Ureter (tissue), 1 donor: ENCODE data around the gene UBE2D2. TPM values are rescaled to one million over a fixed set of nuclear protein-coding genes. Genes with fewer than 3 reads are reported as not detected.
A peak's percentile ranks its signal among the peaks of the same experiment; 100 is the strongest.

Source experiments
- DNase-seq: peaks from one replicate; pipeline ENCODE4 v3.0.0-alpha.2; 2020; ENCODE audit warnings: low spot score
- total RNA-seq: library from RNA; stranded (reverse); gene quantifications from one replicate; pipeline ENCODE4 v1.2.4, GENCODE V29; 2023
- donor health status: DM: yes; HTN: yes; CAD: no.

The UBE2D2 gene
- total RNA-seq, 1 donor from 2014 or later, result 180 TPM

DNA sequence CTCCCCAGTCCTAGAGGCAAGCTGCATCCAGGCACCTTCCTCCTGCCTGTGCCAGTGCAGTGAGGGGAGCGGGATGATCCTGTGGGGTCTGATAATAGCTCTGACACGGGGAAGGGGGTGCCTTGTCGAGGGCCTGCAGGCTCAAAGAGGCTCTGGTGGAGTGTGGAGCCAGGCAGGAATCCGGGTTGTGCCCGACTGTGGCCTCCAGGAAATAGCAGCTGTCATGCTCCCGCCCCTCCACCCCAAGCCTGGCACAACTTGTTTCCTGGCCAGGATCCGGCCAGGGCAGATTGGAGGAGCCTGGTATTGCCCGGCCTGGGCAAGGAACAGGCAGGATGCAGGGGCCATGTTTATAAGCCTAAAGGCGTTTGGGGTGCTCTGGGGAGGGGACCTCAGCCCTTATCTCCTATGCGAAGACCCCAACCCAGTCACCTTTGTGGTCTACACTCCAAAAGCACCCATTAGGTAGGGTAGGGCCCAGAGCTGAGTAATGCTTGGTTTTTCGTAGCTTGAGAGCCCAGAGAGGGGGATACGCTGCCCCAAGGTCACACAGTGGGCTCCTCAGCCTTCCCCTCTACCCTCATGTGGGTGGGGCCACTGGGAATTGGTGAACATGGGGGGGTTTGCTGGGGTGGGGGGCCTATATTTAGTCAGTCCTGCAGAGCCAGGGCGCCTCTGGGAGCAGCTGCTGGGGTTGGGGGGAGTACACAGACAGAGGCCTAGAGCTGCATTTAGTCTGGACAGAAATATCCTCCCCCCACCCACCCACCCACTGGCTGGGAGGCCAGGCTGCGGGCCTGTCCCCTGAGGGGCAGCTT, 99.2 kb downstream of the UBE2D2 start:
- peak; percentile 92 for DNase-seq

DNA sequence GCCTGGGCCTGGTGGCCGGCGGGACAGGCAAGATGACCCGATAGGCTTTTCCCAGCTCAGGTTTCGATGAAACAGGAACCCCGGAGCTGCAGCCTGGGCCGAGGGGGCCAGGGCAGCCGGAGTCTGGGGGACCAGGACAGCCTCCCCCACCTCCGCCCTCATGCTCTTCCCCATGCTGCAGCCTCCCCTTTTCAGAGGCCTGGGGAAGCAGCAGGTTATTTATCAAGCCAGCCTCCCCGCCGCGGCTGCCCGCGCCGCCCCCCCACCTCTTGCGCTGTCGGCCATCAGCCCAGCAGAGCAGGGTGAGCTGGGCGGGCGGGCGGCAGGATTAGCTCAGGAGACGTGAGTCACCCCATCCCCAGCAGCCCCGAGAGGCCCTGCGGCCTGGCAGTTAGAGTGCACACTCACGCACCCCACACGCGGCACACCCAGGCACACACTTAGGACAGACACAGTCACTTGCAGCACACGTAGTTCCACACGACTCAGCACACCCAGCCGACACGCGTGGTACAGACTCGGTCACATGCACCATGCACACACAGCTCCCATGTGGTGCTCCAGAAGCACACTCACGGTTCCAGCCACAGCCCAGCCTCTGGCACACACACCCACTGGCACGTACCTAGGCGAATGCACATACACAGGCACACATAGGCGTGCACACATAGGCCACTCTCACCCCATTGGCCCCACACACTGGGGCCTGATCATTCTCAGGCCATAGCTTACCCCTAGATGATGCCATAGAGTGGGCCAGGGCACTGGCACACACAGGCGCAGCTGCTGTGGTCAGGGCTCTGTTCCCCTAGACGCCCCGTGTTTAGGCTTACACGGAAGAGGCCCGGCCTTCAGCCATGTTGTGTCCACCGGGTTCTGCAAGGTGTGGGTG, 100.0 kb downstream of the UBE2D2 start:
- DNase-seq, result peak; percentile 89

DNA sequence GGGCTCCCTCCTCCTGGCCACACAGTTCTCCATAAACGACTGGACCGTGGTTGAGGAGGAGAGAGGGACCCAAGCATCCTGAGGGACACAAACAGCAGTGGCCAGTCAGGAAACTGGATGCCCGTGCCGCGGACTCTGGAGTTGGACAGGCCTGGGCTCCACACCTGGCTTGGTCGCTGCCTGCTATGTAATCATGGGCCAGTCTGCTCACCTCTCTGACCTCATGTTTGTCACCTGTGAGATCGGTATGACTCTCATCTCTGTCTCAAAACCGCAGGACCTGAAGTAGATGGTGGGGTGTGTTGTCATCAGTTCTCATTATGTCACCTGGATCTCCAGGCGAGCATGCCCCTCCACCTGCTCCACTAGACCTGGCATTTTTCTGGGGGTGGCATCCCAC, 101.5 kb downstream of the UBE2D2 start:
- no peak for DNase-seq

DNA sequence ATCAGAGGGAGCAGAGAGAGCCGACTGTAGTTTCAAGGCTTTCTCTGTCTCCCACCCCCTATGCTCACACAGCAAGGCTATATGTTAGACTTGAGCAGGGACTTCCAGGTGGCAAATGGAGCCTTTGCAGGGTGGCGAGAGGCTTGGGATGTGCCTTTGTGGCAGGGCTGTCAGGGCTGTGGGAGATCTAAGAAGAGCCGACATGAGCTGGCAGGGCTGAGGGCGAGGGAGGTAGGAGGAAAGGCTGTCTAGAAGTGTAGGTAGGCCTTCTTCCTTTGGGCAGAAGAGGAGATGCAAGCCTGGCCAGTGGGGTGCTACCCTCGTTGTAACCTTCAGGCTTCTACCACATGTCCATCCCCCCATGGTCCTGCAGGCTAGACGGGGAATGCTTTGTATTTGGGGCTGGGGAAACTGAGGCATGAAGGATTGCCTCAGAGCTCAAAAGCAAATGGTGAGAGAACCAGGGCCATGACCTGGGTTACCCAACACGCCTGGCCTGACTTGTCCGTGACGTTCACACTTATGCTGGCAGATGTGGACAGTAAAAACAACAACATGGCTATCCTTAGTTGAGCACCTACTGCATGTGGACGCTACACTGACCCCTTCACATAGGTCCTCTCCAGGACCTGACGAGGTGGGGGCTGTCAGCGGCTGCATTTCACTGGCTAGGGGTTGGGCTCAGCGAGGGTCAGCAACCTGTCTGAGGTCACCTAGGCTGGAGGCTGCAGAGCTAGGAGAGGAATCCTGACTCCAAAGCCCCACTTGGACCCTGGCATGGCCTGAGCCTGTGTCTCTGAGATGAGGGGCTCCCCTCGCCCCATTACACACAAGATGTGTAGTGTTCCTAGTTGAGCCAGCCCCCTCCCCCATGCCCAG, 102.3 kb downstream of the UBE2D2 start:
- no peak for DNase-seq

DNA sequence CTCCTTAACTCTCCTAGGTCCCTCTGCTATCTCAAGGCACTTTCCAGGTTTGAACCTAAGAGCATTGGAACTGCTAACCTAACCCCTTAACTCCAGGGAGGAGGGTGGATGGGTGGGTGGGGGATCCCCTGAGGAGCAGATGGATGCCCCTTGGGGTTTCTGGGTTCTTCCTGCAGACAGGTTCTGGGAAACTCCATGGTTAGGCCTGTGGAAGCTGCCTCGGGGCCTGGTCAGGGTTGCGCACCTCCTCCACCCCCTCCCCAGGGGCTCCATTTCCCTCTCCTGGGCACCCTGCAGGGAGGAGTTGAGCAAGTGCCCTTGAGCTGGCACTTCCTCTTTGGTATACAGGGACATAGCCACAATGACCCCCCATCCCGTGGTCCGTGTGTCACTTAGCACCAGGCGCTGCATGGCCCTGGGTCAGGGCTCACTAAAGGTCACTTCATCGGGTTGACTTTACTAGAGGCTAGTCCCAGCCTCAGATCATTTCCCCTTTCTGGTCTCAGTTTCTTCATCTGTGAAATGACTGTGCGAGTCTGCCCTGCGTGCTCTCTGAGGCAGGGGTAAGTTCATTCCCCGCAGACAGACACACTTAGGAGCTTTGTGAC, 103.1 kb downstream of the UBE2D2 start:
- DNase-seq, result no peak

DNA sequence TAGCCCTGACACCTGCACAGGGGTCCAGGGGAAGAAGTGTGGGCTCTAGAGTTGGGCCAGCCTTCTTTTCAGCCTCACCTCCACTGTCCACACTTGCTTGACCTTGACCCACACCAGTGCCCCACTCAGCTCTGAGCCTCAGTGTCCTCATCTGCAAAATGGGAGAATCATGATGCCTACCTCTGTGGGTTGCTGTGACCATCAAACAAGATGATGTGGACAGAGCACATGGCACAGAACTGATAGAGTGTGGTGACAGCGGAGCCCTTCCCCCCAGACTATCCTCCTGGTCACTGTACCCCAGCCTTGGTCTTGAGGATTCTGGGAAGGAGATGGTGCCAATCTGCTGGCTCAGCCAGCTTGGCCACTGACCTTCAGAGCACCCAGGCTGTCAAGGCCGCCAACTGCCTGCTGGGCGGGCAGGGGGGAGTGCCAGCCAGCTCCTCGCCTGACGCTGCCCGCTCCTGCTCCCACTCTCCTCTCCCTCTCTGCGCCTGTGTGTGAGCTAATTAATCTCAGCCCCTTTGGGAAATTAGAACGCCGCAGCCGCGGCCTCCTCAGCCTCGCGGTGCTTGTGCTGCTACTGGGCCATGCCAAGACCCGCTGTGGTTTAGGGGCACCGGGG, 103.7 kb downstream of the UBE2D2 start:
- no peak for DNase-seq

DNA sequence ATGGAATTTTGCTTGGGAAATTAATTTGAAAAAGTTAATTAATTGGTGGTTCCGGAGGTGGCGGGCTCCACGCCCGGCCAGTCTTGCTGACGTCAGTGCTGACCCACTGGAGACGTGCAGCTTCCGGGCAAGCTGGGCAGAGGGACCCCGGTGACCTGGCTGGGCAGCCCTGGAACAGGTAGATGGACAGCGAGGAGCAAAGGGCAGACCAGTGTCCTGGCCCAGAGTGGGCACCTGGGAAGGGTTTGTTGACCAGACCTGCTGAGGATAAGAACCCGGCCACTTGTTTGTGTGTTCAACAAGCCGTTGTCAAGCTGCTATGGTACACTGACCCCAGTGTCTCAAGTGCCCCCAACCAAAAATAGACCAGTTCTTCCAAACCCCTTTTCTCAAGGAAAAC, 104.5 kb downstream of the UBE2D2 start:
- DNase-seq, result no peak

DNA sequence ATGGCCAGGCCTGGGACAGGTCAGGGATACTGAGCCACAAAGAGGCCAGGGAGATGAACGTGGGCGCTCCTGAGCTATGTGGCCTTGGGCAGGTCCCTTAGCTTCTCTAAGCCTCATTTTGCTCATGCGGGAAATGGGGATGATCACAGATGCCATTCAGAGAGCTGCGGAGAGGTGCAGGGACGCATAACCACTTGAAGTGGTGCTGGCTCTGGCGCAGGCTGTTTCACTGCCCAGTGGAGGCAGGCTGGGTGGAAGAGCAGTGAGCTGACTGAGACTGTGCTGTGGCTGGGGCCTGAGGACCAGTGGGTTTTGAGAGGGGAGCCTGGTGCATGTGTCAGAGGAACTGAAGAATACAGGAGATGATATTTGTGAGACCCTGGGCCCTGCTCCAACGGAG, 105.4 kb downstream of the UBE2D2 start:
- no peak for DNase-seq

DNA sequence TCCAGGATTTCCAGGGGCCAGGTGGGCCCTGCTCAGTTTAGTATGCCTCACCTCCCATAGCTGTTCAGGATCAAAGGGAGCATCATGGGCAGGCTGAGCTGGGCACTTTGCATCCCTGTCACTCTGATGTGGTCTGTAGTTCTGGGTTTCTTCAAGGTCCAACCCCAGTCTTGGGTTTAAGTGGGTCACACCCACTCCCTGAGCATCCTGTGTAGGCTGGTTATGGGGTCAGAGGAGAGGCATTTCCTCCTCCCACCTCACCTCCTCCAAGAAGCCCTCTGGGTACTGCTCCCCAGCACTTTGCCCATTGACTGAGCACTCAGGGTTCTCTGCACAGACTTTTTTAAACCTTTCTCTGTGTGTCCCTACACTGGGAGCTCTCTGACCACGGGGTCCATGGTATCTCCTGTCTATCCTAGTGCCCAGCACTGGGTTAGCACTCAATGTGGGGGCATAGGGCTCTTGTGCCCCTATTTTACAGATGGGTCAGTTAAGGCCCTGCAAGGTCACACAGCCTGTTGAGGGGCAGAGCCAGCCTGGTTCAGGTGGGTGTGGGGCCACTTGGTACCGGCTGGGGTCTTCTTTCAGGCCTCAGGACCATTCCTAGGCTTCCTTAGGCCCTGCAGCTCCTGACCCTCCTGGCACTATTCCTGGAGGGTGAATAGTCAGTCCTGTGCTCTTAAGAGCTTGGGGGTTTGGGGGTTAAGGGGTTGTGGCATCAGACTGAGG, 106.0 kb downstream of the UBE2D2 start:
- no peak for DNase-seq

DNA sequence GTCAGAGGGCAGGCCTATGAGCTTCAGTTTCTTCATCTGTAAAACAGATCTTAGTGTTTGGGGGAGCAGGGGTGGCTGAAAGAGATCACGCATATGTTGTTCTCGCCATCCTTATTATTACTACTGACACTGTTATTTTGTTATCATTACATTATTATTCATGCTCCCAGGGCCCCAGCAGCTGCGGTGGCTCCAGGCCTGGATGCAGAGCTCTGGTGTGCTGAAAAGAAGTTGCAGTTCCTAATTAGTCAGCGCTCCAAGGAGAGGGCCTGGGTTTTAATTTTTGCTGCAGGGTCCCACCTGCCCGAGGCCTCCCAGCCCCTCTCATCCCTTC, 106.6 kb downstream of the UBE2D2 start:
- no peak for DNase-seq

DNA sequence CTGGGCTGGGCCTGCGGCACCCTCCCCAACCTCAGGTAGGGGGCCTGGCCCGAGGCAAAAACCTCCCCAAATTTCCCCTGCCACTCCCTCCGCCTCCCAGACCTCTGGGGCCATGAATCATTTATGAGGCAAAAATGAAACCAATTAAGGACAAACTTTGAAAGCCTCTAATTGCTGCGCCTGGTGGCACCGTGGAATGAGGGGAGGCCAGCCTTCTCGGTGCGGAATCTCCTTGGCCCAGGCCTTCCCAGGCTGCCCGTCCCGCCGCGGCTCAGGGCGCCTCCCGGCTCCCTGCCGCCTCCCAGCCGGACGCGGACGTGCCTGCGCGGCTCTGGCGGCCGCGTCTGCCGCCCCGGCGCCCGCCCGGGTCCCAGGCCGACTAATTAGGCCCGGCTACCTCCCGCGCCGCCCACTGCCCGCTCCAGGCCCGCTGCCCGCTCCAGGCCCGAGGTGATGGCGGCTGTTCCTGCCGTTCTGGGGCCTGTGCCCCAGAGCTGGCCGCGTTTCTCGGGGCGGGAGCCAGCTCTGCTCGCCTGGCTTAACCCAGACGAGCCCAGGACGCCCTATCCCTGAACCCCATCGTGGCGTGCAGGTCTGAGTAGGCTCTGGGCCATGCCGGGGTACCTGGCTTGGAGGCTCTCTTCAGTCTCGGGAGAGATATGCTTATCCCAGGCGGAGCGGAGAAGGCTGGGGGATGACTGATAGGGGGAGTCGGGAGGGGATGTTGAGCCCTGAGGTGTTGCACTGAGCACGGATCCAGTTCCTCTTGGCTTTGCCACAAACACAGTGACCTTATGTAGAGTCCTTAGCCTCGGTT, 107.1 kb downstream of the UBE2D2 start:
- no peak for DNase-seq

DNA sequence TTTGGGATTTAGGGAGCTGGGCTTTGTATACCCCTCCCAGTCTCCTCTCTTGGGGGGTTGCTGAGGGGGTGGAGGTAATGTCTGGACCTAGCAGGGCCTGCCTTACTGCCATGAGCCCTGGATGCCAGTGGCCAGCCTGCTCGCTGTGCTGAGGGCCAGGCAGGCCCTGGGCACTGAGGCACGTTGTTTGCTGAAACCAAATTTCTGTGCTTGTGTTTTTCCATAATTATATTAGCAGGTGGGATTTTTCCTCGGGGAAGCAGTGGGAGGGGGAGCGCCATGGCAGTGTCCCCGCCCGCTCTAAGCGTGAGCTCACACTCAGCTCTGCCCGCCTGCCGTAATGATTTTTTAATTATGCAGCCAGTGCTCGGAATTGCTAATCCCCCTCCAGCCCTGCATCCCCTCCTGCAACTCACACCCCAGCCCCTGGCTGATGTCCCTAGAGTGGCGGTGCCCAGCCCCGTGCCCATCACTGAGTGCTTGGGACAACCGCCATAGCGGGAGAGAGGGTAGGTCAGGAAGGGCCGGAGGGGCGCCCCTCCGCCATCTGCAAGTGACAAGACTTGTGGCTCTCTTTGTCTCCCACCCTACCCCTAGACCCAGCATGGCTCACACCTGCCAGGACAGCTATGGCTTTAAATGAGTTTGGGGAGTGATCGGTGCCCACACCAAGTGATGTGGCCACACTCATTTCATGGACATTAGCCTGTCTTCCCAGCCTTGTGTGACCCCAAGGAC, 108.0 kb downstream of the UBE2D2 start:
- no peak for DNase-seq

DNA sequence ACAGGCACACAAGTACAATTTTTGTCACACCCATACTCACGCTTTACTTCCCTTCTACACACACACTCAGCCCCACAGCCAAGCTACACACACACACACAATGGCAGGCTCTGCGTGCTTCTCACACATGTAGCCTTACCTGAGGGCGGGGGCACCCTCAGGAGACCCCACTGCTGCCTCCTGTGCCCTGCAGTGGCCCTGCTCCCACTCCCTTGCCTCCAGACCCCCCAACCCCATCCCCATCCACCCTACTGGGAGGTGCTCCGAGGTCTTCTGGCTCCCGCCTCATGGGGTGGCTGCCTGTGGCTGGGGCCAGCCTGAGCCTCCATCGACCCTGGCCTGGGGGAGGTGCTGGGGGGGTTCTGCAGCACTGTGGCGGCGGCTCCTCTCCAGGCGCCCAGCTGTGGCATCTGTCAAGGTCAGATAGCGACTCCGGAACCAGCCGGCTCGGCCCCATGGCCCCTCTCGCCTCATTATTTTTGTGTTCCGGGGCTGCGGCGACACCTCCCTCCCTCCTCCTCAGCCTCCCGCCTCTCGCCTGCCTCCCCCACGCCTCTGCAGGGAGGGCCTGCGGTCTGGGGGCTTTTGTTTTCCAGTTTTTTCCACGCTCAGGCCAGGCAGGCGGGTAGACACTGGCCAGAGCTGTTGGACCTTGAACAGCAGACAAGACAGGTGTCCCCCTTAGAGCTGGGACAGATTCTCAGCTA, 108.7 kb downstream of the UBE2D2 start:
- no peak for DNase-seq

DNA sequence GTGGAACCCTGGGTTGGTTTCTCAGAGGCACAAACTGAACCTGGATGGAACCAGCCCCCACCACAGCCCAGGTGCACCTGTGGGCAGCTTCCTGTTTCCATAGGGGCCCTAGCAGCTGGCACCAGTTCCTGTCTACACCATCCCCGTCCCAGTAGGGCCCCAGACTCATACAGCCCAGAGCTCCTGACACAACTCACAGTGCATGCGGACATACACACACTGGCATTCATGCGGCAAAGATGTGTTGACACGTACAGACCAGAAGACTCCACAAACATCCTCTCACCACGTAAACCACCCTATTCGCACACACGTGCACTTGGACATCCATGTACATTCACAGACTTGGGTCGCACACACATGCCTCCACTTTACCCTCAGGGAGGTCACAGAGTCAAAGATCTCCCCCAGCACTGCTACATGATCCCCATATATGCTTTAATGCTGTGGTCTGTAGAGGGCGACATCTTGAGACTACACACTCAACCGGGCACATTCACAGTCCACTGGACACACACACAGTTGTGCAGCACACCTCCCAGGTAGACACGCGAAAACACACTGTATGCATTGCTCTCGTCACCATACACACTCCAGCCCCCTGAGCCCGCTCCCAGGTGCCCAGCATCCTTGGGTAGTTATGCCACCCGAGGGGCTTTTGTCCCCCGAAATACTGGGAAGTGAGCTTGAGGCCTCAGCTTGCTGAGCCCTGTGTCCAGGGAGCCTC, 109.4 kb downstream of the UBE2D2 start:
- no peak for DNase-seq

DNA sequence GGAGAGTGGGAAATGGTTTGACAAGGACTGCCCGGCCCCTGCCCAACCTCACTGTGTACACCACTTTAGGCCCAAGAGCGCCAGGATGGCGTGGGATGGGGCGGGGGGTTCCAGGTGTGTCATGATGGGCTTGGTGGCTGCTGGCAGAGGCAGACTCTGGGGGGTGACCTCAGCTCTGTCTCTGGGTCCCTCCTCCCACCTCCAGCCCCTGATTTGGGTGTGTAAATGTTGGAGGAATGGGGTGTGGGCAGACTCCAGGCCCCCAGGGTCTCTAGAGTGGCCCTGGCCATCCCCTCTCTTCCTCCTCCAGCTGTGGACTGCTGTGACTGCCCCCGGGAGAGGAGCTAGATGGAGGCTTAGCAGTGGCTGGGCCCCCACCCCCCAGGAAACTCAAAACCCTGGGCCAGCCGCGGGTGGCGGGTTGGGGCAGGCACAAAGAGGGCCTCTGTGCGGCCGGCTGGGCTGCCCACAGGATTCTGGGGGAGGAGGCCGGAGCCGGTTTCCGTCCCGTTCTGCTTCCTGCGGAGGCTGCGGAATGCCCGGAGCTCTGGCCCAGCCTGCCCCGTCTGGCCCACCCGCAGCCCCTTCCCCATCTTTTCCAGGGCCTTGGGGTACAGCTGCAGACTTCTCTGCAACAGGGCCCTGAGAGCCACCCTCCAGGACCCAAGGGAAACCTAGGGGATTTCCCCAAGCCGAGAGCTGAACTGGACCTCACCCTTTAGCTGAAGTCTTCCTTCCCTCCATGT, 110.1 kb downstream of the UBE2D2 start:
- DNase-seq, result no peak

DNA sequence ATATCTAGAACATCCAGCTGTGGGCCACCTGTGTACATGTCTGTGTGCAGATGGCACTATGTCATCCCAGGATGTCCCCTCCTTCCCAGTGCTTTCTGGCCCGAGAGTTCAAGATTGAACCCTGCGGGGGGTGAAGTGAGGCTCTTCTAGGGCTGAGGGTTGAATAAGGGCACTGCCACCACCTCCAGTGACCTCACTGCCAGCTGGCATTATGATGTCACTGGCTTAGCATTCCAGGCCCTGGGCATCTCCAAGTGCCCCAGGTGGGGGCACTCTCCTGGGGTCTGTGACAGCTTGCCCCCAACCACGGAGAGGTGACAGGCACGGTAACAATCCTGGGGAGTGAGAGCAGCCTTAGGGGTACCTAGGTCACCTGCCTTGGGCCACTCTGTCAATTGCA, 114.1 kb downstream of the UBE2D2 start:
- DNase-seq, result no peak

DNA sequence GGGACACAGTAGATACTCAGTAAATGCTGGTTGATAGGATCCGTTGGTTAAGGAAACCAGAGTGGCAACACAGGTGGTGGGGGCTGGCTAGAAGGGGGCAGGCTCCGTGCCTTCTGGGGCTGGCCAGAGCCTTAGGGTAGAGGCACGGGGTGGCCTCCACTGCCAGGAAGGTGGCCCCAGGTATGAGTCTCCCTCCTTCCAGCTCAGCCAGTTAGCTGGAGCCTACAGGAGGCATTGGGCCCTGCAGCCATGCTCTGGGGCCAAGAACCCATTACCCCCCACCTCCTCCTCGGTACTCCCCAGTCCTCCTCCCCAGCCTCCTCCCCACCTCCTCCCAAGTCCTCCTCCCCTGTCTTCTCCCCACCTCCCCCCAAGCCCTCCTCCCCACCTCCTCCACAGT, 114.7 kb downstream of the UBE2D2 start:
- no peak for DNase-seq
